Epithelial cell of esophagus (primary cell): ENCODE results near the gene LMTK2.

Experiments
- DNase-seq: peaks from one replicate; pipeline ENCODE4 v3.0.0; 2010; ENCODE audit warnings: low read depth
- H3K4me3 ChIP-seq: 2 replicates; pipeline ENCODE4 v1.5.1; 2011; ENCODE audit warnings: mild to moderate bottlenecking, low read length, control low read depth
- CTCF ChIP-seq: IDR thresholded peaks from 2 replicates; pipeline ENCODE4 v1.5.1; 2011; ENCODE audit warnings: low read depth, mild to moderate bottlenecking, low read length, control low read depth, inconsistent platforms; ENCODE audit not compliant: insufficient read depth; ENCODE audit errors: missing control alignments

The LMTK2 gene

GRCh38 chr7:98135984-98136383 is 29.3 kb downstream of the LMTK2 start:
- TF ChIP-seq CTCF, result no peak

GRCh38 chr7:98136423-98136822 is 29.8 kb downstream of the LMTK2 start:
- no peak for TF ChIP-seq CTCF
- DNase-seq, result no peak
- H3K4me3 ChIP-seq, result no peak overlapping the region

More at GRCh38 chr7:98135984-98136383, 29.3 kb downstream of the LMTK2 start:
- H3K4me3 ChIP-seq, result no peak overlapping the region
- DNase-seq, result no peak

DNA sequence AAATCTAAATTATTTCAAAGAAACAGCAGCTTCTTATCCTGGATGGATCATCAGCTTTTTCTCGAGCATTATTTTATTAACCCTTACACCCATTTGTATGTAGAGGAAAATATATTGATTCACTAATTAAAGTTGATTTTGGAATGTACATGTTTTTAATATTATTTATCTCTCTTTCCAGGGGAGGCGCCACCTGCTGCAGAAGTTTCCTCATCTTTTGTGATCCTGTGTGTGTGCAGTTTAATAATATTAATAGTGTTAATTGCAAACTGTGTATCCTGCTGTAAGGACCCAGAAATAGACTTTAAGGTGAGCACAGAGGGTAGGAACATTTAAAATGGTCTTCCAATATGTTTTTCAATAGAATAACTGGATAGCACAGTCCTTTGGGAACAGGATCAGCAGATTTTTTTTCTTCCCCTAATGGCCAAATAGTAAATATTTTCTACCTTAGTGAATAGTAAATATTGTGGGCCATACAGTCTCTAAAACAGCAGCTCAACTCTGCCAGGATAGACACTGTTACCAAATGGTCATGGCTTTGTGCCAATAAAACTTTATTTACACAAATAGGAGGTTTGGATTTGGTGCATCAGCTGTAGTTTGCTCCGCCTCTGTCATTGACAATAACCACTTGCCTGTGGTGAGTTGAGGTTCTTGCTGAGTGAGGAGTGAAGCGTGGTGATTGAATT is 30.6 kb downstream of the LMTK2 start:
- DNase-seq, result no peak
- H3K4me3 ChIP-seq, result no peak overlapping the region
- no peak for TF ChIP-seq CTCF

GRCh38 chr7:98137826-98138151 is 31.1 kb downstream of the LMTK2 start:
- TF ChIP-seq CTCF, result no peak
- DNase-seq, result no peak
- H3K4me3 ChIP-seq, result no peak overlapping the region

- DNase-seq, result no peak
- no peak for TF ChIP-seq CTCF
Measured at GRCh38 chr7:98138672-98139071, 32.0 kb downstream of the LMTK2 start.

GRCh38 chr7:98142658-98143057 is 36.0 kb downstream of the LMTK2 start:
- H3K4me3 ChIP-seq, result no peak overlapping the region
- no peak for DNase-seq
- TF ChIP-seq CTCF, result no peak

More at GRCh38 chr7:98138672-98139071, 32.0 kb downstream of the LMTK2 start:
- no peak overlapping the region for H3K4me3 ChIP-seq

DNA sequence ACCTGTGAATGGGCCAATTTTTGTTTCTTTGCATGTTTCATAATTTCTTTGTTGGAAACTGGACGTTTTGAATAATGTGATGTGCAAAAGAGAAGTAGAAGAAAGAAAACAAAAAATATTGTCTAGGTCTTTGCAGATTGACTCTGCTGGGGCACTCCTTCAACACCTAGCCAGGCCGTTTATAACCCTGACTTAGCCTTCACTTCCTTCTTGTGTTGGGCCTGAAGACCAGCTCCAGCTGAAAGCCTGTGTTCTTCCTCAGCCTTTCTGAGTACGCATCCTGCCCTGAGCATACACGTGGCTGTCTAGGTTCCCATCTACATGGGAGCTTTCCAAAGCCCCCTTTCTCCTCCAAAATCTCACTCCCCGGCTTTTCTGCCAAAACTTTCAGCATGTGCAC is 41.9 kb downstream of the LMTK2 start:
- H3K4me3 ChIP-seq, result no peak overlapping the region
- DNase-seq, result no peak
- no peak for TF ChIP-seq CTCF
